HG02610 (cell line): ENCODE measurements around the gene PLPPR2.
"Not testable (repeated sequence)": the region's sequence is repeated elsewhere in the genome, so short reads cannot be mapped to it uniquely, and the experiment has no call there.

Experiments used
- ATAC-seq: cut with Tn5 transposase; IDR thresholded peaks from one replicate; pipeline ENCODE4 v1.9.1; 2021; ENCODE audit warnings: mild to moderate bottlenecking, moderate library complexity; ENCODE audit not compliant: unreplicated experiment

The PLPPR2 gene

DNA sequence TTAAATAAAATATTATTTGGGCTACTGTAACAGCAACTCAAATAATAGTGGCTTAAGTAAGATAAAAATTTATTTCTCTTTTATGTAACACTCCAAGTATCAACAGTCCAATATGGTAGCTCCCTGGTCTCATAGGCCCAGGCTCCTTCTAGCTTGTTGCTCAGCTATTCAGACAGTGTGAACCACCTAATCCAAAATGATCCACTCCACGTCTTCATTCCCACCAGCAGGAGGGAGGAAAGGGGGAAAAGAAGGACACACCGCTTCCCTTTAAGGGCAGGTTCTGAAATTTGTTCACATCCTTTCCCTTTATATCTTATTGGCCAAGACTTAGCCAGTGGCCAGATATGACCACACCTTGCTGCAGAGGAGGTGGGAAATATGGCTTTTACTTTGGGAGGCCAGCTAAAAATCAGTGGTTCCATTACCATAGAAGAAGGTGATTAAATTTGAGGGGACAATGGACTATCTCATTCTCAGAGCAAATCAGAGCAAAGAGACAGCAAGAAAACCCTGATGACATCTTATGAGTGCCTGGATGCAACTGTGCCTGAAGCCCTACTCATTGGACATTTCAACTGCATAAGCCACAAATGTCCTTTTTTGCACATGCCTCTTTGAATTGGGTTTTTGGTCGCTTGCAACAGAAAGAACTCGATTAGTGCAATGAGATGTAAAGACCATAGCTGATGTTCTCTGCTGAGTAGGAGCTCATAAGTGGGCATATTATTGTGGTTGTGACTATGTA lies 35.9 kb downstream of the PLPPR2 start:
- ATAC-seq: no peak

DNA sequence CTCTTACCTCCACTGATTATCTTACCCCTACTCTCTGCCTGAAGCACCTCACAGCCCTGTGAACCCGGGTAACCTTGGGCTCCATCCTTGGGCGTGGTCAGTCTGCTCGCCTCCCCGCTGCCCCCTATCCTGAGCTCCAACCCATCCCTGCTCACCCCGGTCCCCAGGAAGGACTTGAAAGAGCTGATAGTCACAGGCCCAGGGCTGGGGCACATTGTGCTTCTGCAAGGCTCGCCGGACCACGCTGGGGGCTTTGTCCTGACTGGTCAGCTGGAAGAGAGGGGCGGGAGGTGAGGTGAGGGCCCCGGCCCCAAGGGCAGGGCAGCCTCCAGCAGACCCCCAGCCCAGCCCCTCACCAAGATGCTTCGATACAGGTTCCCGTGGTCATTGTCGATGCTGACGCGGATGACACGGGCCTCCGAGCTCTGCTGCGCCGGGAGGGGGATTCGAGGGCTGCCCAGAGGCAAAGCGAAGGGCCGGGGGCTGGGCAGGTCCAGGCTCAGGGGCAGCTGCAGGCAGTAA lies 41.9 kb downstream of the PLPPR2 start:
- no peak for ATAC-seq

- ATAC-seq: no peak
Measured at GRCh38 chr19:11399667-11400066, 44.4 kb downstream of the PLPPR2 start.

- no peak for ATAC-seq
Measured at GRCh38 chr19:11400798-11401197, 45.6 kb downstream of the PLPPR2 start.

DNA sequence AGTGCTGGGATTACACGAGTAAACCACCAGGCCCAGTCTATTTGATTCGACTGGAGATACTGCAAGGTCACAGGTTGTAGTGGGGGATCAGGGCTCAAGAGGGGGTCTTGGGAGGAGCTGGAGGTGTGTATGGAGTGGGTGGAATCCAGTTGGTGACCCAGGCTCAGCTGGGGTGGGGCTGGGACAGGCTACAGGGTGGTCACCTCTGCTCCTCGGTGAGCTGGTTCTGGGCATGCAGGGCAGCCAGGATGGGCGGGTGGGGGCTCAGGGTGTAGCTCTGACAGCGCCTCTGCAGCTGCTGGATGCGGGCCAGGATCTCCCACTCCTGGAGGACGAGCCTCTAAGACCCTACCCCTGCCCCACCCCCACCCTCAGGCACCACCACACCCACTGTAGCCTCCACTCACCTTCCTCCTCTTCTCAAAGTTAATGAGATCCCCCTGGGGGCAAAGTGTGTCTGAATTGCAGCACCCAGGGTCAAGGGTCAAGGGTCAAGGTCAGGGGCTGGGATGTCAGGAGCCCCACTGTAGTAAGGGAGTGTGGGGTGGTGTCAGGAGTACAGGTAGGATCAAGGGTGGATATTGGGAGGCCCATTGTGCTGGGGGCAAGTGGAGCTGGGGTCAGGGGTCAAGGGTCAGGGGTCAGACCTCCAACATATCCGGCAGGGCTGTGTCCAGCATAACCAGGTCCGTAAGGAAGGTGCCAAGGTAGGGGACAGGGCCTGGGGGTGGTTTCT lies 46.7 kb downstream of the PLPPR2 start:
- no peak for ATAC-seq

DNA sequence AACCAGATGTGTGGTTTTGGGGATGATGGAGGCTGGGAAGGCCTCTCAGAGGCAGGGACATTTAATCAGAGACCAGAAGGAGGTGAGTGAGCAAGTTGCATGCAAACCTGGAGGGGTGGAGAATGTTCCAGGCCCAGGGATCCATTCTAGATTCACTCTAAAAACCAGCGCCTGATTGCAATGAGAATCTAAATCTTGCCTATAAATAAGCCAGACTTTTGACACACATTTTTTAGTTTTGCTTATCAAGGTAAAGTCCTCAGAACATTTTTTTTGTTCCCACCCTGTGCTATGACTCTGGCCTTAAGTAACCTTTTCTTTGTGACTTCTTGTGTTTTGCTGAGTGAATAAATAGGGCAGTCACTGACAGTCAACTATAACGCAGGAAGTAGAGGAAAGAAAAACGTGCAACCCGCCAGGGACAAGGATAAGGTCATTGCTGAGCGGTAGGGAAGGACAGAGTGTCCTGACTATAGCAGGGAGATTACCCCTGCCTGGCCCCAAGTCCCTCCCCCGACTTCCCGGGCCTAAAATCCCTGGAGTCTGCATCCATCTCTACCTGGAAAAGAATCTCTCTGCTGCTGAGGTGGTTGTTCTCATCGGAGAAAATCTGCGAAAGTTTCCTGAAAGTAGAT lies 49.5 kb downstream of the PLPPR2 start:
- no peak for ATAC-seq

DNA sequence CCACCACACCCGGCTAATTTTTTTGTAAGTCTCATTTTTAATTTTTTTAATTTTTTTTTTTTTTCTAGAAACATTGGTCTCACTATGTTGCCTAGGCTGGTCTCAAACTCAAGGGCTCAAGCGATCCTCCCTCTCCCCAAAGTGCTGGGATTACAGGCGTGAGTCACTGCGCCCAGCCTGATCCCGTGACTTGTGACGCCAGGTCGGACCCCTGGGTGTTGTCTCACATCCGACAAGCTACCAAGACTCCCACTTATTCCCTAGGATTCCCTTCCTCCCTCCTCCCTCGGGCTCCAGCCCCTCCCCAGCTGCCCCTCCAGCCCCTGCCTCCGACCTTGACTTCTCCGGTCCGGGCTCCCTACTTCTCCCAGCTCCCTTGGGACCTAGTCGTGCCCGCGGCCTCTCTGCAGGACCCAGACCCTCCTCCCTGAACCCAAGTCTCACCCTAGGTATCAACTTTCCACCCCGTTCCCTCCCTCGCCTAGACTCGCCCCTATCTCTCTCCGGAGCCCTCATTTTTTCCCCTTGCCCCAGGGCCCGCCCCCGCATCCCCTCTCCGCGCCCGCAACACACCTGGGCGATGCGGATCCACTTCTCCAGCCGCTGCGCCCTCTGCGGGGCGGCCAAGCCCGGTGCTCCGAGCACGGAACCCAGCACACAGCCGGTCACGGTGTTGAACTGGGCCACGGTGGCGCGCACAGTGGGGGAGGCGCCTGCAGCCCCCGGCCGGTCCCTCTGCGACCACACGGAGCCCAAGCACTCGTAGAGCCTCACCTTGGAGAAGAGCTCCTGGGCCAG lies 50.8 kb downstream of the PLPPR2 start:
- ATAC-seq: no peak

DNA sequence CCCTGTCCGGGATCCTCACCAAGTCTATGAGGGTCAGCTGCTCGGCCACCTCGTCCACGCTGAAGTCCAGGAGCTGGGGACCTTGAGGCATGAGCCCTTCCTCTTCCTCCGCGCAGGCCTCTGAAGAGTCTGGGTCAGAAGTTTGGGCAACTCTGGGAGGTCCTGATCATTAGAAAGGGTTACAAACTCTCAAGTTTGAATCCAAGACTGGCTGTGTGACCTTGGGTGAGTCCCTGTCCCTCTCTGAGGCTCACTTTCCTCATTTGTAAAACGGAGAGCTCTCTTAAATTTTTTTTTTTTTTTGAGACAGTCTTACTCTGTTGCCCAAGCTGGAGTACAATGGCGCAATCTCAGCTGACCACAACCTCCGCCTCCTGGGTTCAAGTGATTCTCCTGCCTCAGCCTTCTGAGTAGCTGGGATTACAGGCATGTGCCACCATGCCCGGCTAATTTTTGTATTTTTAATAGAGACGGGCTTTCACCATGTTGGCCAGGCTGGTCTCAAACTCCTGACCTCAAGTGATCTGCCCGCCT lies 51.5 kb downstream of the PLPPR2 start:
- ATAC-seq: not testable (repeated sequence)

GRCh38 chr19:11408591-11408990 lies 53.4 kb downstream of the PLPPR2 start:
- ATAC-seq: no peak

DNA sequence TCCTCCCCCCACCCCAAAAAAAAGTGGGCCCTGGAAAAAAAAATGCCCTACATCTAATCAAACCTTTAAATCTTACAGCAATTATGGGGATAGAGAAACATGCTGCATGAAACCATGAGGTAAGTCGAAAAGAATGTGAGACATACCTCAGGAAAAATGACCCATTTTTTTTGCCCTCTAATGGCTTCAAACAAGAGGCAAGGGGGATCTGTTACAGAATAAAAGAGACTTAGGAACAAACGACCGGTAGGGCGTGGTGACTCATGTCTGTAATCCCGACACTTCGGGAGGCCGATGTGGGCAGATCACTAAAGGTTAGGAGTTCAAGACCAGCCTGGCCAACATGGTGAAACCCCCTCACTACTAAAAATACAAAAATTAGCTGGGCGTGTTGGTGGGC lies 55.5 kb downstream of the PLPPR2 start:
- no peak for ATAC-seq

DNA sequence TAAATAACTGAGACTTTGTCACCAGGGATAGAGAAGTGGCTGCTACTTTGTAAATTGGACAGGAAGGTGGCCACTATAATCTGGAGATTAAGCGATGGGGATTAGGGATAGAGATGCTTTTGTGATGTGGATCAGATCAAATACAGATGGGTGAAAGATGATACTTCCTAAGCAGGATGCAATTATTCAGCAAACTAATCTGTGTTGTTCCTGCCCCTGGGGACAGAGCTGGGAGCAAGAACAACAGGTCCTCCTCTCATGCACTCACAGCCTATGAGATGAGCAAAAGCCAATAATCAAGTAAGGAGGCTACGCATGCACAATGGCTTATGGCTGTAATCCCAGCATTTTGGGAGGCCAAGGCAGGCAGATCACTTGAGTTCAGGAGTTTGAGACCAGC lies 59.3 kb downstream of the PLPPR2 start:
- ATAC-seq: no peak
